Motor neuron (in vitro differentiated cells): ENCODE measurements around the gene FAM53A. TPM values are rescaled to one million over a fixed set of nuclear protein-coding genes. Genes with fewer than 3 reads are reported as not detected.

Experiments
- ATAC-seq, 8 experiments: fragments of 200-7000 bp; cut with Tn5 transposase; replicated peaks in 6 of 8; 2 replicates each; pipeline ENCODE4 v1.8.0; 2021; ENCODE audit warnings: mild to moderate bottlenecking in 8 of 8, moderate library complexity in 8 of 8
- H3K27ac ChIP-seq, 2 donors: fragments of 250-450 bp; sonication (Bioruptor Pico); 2 replicates each; pipeline ENCODE4 v1.9.0; 2021; ENCODE audit warnings: antibody characterized with exemption in 2 of 2, mild to moderate bottlenecking in 2 of 2, moderate library complexity in 1 of 2
- H3K4me1 ChIP-seq, 2 donors: fragments of 250-450 bp; sonication (Bioruptor Pico); replicated peaks in 1 of 2; 2 replicates each; pipeline ENCODE4 v1.6.1; 2021; ENCODE audit warnings: antibody characterized with exemption in 2 of 2, mild to moderate bottlenecking in 2 of 2, moderate library complexity in 1 of 2
- H3K4me3 ChIP-seq, 5 donors: fragments of 250-450 bp; sonication (Bioruptor Pico); 2 replicates each; pipeline ENCODE4 v1.9.0; 2021; ENCODE audit warnings: antibody characterized with exemption in 5 of 5, mild to moderate bottlenecking in 5 of 5, moderate library complexity in 4 of 5
- WGBS, 10 experiments: fragments of 450-650 bp; shearing (Covaris generic); methylation state at CpG; one replicate each; pipeline ENCODE4 v1.0.0; 2022; 5-methylcytosine and 5-hydroxymethylcytosine counted together
- in situ Hi-C, 9 experiments: fragments of 400-800 bp; cut with MboI; loops; one replicate each; pipeline ENCODE4 v1.15.0; 2021; ENCODE audit warnings: low sequenced_read_pairs in 9 of 9, low pct_unique_long_range_greater_than_20kb in 2 of 9; ENCODE audit not compliant: unreplicated experiment in 9 of 9
- total RNA-seq, 8 experiments: library from RNA; unstranded; fragments of 300-600 nt; gene quantifications; 2 replicates each; pipeline versions ENCODE4 v1.2.3 to v1.2.4, GENCODE V29; 2022

Gene FAM53A
- total RNA-seq, 8 experiments from 2014 or later = 0.87 to 7.9 (median 2.1) TPM

DNA sequence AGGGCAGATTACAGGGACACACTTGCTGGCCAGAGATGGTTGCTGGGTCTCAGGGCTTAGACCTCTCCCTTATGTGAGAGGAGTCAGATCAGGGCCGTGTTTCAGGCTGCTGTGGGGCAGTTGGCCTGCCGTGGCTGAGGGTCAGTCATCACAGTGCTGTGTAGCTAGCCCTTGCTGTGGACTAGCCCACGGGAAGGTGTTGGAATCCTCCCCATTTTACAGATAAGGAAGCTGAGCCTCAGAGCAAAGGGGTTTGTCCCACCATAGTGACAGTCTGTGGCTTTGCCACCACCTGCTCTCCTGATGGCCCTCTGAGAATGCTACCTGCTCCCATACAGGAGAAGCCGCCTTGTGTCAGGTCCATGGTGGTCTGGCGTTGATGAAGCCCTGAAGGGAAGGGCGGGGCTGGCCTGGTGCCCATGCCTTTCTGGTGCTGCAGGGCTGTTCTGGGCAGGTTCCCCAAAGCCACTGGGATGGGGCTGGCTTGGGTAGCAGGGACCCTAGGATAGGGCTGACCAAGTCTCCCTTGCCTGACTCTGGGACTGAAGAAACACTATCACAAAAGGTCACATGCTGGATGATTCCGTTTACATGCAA, 2.4 kb upstream of the FAM53A start:
- Histone ChIP-seq H3K4me3 (no peak overlapping the region), H3K27ac (no peak overlapping the region), H3K4me1 (peaks cover 0 to 4% of the 10 kb centered on the region in 2 donors)
- no peak for ATAC-seq
- WGBS, 10 experiments = 0 to 80% (median 36%) methylated on average over 1 to 5 of the region's 7 CpGs; no CpG with 5 or more reads in 3 of the 10 experiments
- in situ Hi-C loops = no loop called here

DNA sequence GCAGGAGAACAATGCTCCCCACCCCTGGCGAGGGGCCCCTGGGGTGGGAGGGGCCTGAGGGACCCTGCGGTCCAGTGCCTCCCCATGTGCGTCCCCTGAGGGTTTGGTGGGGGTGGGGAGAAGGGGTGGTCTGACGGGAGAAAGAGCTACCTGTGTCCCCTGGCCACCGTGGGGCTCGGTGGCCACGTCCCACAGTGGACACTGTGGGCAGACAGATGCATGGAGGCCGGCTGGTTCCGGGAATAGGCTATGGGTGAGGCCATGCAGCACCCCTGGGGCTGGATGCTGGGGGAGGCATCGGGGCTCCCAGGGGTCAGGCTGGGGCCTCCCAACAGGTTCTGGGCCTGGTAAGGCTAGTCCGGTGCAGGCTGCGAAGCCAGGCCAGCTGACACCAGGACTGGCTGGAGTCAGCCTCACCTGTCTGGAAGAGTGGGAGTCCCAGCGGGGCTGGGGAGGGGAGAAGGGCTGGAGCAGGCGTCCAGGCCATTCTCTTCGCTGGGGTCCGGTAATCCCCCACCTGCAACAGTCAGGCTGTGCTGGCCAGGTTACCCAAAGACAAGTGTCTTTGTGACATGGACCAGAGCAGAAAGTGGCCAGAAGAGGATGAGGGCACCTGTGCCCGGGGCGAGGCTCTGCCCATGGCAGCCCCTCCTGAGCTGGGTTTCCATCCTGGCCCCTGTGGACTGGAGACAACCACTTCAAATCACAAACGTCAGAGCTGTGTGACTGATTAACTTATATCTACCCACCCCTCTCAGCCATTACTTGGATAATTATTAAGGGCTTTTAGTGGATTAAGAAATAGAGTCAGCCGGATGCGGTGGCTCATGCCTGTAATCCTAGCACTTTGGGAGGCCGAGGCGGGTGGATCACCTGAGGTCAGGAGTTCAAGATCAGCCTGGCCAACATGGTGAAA, 1.4 kb upstream of the FAM53A start:
- ATAC-seq = no peak
- WGBS, 10 experiments = 67 to 91% (median 78%) methylated on average over 1 to 4 of the region's 23 CpGs; no CpG with 5 or more reads in 6 of the 10 experiments
- Histone ChIP-seq H3K27ac (no peak overlapping the region), H3K4me3 (no peak overlapping the region), H3K4me1 (peaks cover 0 to 4% of the 10 kb centered on the region in 2 donors)
- in situ Hi-C loops = no loop called here

- peak overlapping the region; percentile 38 to 48 (median 44) for H3K4me3 ChIP-seq
- no peak overlapping the region for H3K27ac ChIP-seq
- H3K4me1 ChIP-seq = peaks cover 0 to 4% of the 10 kb centered on the region in 2 donors
- ATAC-seq = no peak
- in situ Hi-C loops = no loop called here
- no CpG with 5 or more reads among the region's 66 CpGs for WGBS, 10 experiments
Observed at GRCh38 chr4:1684506-1685234, 557 bp upstream of the FAM53A start.

DNA sequence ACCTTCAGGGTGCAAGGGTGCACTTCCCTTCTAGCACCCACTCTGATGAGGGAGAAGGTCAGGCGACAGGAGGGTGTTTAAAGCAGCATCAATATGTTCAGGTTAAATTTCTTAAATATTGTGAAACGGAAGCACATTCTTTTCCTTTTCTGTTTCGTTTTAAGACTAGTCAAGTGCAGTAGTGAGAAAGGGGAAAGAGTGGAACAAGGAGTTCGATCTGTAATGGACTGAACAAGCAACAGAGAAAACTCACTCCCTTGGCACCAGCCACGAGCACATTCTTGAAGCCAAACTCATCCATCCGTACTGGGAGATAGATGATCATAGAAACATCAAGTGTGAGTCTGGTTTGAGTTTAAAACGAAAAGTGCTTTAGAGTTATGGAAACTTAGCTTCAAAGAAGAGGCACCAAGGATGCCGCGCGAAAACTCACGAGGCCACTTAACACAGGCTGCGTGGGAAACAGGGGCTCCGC, 815 bp downstream of the FAM53A start:
- in situ Hi-C loops = no loop called here

GRCh38 chr4:1682860-1683259, 1.3 kb downstream of the FAM53A start:
- H3K4me3 ChIP-seq = peak overlapping the region in 1 of 5 donors; percentile 48
- H3K27ac ChIP-seq = no peak overlapping the region
- WGBS, 10 experiments = 64 to 100% (median 81%) methylated on average over 3 to 11 of the region's 13 CpGs

More for the DNA sequence above, 815 bp downstream of the FAM53A start:
- H3K4me3 ChIP-seq = peak overlapping the region; percentile 38 to 48 (median 44)
- peak in 2 of 8 experiments; percentile 8 to 12 for ATAC-seq
- WGBS, 10 experiments = 1 to 52% (median 17%) methylated on average over 2 to 13 of the region's 13 CpGs
- H3K27ac ChIP-seq = no peak overlapping the region
- peaks cover 0 to 4% of the 10 kb centered on the region in 2 donors for H3K4me1 ChIP-seq

GRCh38 chr4:1678244-1678643, 5.9 kb downstream of the FAM53A start:
- Histone ChIP-seq H3K4me3 (no peak overlapping the region), H3K27ac (no peak overlapping the region), H3K4me1 (peaks cover under 1 to 5% of the 10 kb centered on the region in 2 donors)
- ATAC-seq = no peak
- WGBS, 10 experiments = 0 to 94% (median 36%) methylated on average over 1 to 5 of the region's 5 CpGs; no CpG with 5 or more reads in 4 of the 10 experiments
- in situ Hi-C loops = no loop called here

More at GRCh38 chr4:1682860-1683259, 1.3 kb downstream of the FAM53A start:
- H3K4me1 ChIP-seq = peaks cover 0 to 4% of the 10 kb centered on the region in 2 donors
- in situ Hi-C loops = no loop called here
- ATAC-seq = no peak

DNA sequence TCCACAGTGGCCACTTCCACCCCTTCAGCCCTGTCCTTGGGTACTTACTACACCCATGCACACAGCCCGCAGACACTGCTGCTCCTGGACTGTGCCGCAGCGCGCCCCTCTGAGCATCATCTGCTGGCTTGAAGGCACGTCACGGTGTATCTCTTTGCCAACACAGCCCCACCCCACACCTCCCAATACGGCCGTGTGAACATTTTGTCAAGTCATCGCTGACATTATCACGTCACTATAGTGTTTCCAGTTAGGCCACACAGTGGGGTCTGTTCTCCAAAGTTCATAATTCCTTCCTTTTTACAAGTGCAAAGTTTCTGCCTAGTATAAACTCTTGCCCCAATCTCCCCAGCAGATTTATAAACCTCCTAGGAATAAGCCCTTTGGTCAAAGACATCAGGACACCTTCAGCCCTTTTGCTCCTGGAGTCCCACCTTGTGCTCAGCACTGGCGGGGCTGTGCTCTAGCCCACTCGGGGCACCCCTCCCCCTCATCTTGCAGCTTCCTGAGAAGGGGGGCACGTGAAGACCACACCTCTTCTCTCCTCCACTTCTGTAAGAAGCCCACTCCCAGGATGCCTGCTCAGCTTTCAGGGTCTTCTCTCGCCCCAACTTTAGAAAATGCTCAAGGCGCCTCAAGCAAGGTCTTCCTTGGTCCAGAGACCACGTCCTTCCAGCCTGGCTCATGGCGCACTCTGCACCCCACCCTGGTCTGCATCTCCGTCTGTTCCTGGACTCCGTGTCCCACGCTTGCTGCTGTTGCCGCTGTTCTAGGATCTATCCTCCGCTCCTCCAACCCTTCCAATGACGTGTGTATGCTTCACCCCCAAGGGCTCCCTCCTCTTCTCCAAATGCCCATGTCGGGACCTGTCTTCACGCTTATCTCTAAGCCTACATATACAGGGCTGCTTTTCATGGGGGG, 7.2 kb downstream of the FAM53A start:
- peak in 3 of 8 experiments; percentile 14 to 64 (median 18) for ATAC-seq
- Histone ChIP-seq H3K4me1 (peaks cover 0 to 5% of the 10 kb centered on the region in 2 donors), H3K27ac (no peak overlapping the region), H3K4me3 (no peak overlapping the region)
- in situ Hi-C loops = no loop called here
- 55 to 91% (median 85%) methylated on average over 1 to 21 of the region's 25 CpGs; no CpG with 5 or more reads in 2 of the 10 experiments for WGBS, 10 experiments

DNA sequence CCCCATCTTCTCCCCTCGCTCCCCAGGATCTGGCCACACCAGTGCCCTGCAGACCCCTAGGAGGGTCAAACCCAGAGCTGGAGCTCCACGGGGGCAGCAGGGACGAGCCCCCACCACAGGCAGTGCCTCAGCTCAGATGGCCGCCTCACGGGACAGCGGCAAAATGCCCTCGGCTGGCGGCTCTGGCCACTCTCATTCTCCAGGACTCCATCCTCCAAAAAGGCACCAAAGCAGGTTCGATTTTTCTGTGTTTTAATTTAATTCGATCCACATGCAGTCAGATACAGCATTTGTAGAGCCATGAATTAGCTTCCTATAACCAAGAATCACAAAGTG, 8.3 kb downstream of the FAM53A start:
- Histone ChIP-seq H3K4me3 (no peak overlapping the region), H3K27ac (no peak overlapping the region), H3K4me1 (peaks cover 0 to 5% of the 10 kb centered on the region in 2 donors)
- ATAC-seq = no peak
- in situ Hi-C loops = no loop called here
- WGBS, 10 experiments = 50 to 93% (median 71%) methylated on average over 1 to 5 of the region's 10 CpGs; no CpG with 5 or more reads in 5 of the 10 experiments

GRCh38 chr4:1675136-1675801, 8.8 kb downstream of the FAM53A start:
- H3K27ac ChIP-seq = no peak overlapping the region
- no peak overlapping the region for H3K4me3 ChIP-seq
- peaks cover 0 to 5% of the 10 kb centered on the region in 2 donors for H3K4me1 ChIP-seq
- peak in 2 of 8 experiments; percentile 6 to 14 for ATAC-seq
- WGBS, 10 experiments = 40 to 92% (median 86%) methylated on average over 1 to 13 of the region's 19 CpGs; no CpG with 5 or more reads in 4 of the 10 experiments
- in situ Hi-C loops = no loop called here

DNA sequence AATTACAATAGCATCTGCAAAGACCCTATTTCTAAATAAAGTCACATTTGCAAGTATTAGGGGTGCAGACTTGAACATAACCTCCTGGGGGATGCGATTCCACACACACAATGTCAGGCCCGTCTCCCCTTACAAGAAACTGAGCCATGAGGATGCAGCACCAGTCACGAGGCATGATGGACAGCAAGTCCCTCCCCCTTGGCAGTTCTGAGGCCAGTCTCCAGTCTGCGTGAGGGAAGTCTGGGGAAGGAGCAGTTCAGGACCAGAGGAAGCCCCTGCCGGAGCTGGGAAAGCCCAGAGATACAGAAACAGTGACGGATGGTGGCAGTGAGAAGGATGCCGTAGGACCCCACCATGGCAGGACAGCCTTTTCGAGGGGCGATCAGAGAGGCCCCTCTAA, 9.4 kb downstream of the FAM53A start:
- ATAC-seq = peak in 4 of 8 experiments; percentile 50 to 84 (median 68)
- peak overlapping the region in 1 of 2 donors; percentile 19 for H3K27ac ChIP-seq
- H3K4me1 ChIP-seq = peaks cover 0 to 5% of the 10 kb centered on the region in 2 donors
- H3K4me3 ChIP-seq = no peak overlapping the region
- in situ Hi-C loops = no loop called here
- 48 to 80% (median 63%) methylated on average over 1 to 6 of the region's 9 CpGs; no CpG with 5 or more reads in 7 of the 10 experiments for WGBS, 10 experiments

DNA sequence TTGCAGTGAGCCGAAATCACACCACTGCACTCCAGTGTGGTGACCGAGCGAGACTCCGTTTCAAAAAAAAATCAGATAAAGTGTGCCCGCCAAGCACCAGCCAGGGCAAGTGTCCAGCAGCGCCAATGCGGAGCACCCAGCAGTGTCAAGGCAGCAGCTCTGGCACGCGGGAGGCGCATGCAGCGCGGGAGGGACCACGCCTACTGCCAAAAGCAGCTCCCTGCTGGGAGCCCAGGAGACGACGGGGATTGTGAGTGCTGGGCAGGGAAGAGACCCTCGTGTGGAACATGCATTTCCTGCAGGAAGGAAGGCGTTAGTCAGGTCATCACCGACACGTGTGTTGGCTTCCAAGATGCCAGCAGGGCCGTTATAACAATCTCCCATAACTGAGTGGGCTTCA, 10.4 kb downstream of the FAM53A start:
- peaks cover 0 to 5% of the 10 kb centered on the region in 2 donors for H3K4me1 ChIP-seq
- no peak for ATAC-seq
- 79 to 100% (median 90%) methylated on average over 1 to 8 of the region's 20 CpGs; no CpG with 5 or more reads in 5 of the 10 experiments for WGBS, 10 experiments

More for the DNA sequence above, 10.4 kb downstream of the FAM53A start:
- in situ Hi-C loops = no loop called here
- Histone ChIP-seq H3K4me3 (no peak overlapping the region), H3K27ac (no peak overlapping the region)
